Gastrocnemius medialis (tissue), 4 donors: ENCODE data around the gene KIF20B. TPM values are rescaled to one million over a fixed set of nuclear protein-coding genes. Genes with fewer than 3 reads are reported as not detected.

Experiments
- ATAC-seq, 2 donors: fragments of 150-250 bp; one replicate each; pipeline ENCODE4 v1.9.1; 2016
- DNase-seq, 2 donors: peaks; one replicate each; pipeline ENCODE4 v3.0.0-alpha.2; 2019
- H3K27ac ChIP-seq, 4 donors: fragments of 200-600 bp; sonication (generic); 1 replicate in 1 of 4; 2 replicates in 3 of 4; pipeline ENCODE4 v1.5.1; 2016 to 2018; ENCODE audit warnings: mild to moderate bottlenecking in 2 of 4, moderate library complexity in 1 of 4
- H3K27me3 ChIP-seq, 3 donors: fragments of 200-600 bp; sonication (generic) in 2 of 3; 1 replicate in 1 of 3; 2 replicates in 2 of 3; pipeline versions ENCODE4 v1.5.1 to v1.6.0; 2016 to 2019; ENCODE audit warnings: mild to moderate bottlenecking in 1 of 3, moderate library complexity in 1 of 3
- H3K36me3 ChIP-seq, 2 donors: fragments of 200-600 bp; sonication (generic) in 1 of 2; one replicate each; pipeline ENCODE4 v1.5.1; 2017 to 2018
- H3K4me1 ChIP-seq, 2 donors: fragments of 200-600 bp; sonication (generic) in 1 of 2; one replicate each; pipeline ENCODE4 v1.5.1; 2016 to 2017; ENCODE audit warnings: mild to moderate bottlenecking in 2 of 2
- H3K4me3 ChIP-seq, 4 donors: fragments of 200-600 bp; sonication (generic) in 3 of 4; 1 replicate in 1 of 4; 2 replicates in 3 of 4; pipeline ENCODE4 v1.5.1; 2016 to 2019; ENCODE audit warnings: mild to moderate bottlenecking in 2 of 4
- H3K9me3 ChIP-seq, 3 donors: fragments of 200-600 bp; sonication (generic) in 2 of 3; 1 replicate in 1 of 3; 2 replicates in 2 of 3; pipeline ENCODE4 v1.5.1; 2016 to 2019
- CTCF ChIP-seq, 5 experiments: fragments of 450-650 bp in 3 of 5; fragments of 200-600 bp in 2 of 5; sonication (generic) in 2 of 5; IDR thresholded peaks in 4 of 5; conservative IDR thresholded peaks in 1 of 5; 1 replicate in 4 of 5; 2 replicates in 1 of 5; pipeline ENCODE4 v1.5.1; 2016 to 2019; ENCODE audit warnings: antibody characterized with exemption in 5 of 5, mild to moderate bottlenecking in 3 of 5, moderate library complexity in 3 of 5
- POLR2A ChIP-seq, 2 donors: fragments of 450-650 bp; IDR thresholded peaks; one replicate each; pipeline ENCODE4 v1.6.1; 2017; ENCODE audit warnings: antibody characterized with exemption in 2 of 2, mild to moderate bottlenecking in 2 of 2, moderate library complexity in 2 of 2
- in situ Hi-C, 4 donors: fragments of 200-750 bp; cut with MboI; loops; one replicate each; pipeline versions ENCODE4 v1.15.0 to v1.8.0; 2017; ENCODE audit warnings: low sequenced_read_pairs in 4 of 4
- intact Hi-C: fragments of 100-400 bp; cut with DNase I; formaldehyde crosslinking; loops from one replicate; pipeline ENCODE4 v1.15.1; 2023; ENCODE audit warnings: low total_unique reads
- total RNA-seq, 4 donors: library from RNA; depleted of rRNA; stranded (reverse); fragments of >200 nt; gene quantifications; one replicate each; pipeline versions ENCODE4 v1.1.0 to v1.2.3, GENCODE V29; 2016

Gene KIF20B
- total RNA-seq, 4 donors from 2014 or later = 0.65 to 1.0 (median 0.86) TPM

GRCh38 chr10:89738551-89739209 is 37.3 kb downstream of the KIF20B start:
- no peak overlapping the region for H3K27ac ChIP-seq
- no peak for ATAC-seq

GRCh38 chr10:89741126-89741762 is 39.9 kb downstream of the KIF20B start:
- Histone ChIP-seq H3K4me1 (no peaks in the 10 kb centered on the region), H3K9me3 (no peaks in the 10 kb centered on the region), H3K36me3 (no peaks in the 10 kb centered on the region), H3K27me3 (no peaks in the 10 kb centered on the region), H3K4me3 (no peak overlapping the region), H3K27ac (no peak overlapping the region)
- in situ Hi-C loops (no loop called here), intact Hi-C loops (no loop called here)
- TF ChIP-seq POLR2A (IDR thresholded peaks at IDR 0.05) (no peak), CTCF (IDR thresholded peaks at IDR 0.05 in 4 of 5, conservative IDR thresholded peaks at IDR 0.05 in 1 of 5) (no peak)
- ATAC-seq (no peak), DNase-seq (no peak)

More at GRCh38 chr10:89738551-89739209, 37.3 kb downstream of the KIF20B start:
- H3K4me1 ChIP-seq = no peaks in the 10 kb centered on the region
- intact Hi-C loops = no loop called here
- TF ChIP-seq POLR2A (IDR thresholded peaks at IDR 0.05) (no peak), CTCF (IDR thresholded peaks at IDR 0.05 in 4 of 5, conservative IDR thresholded peaks at IDR 0.05 in 1 of 5) (no peak)
- no peak overlapping the region for H3K4me3 ChIP-seq
- H3K27me3 ChIP-seq = no peaks in the 10 kb centered on the region
- no peaks in the 10 kb centered on the region for H3K36me3 ChIP-seq
- DNase-seq = no peak
- H3K9me3 ChIP-seq = no peaks in the 10 kb centered on the region
- in situ Hi-C loops = no loop called here

GRCh38 chr10:89744026-89744425 is 42.6 kb downstream of the KIF20B start:
- no peaks in the 10 kb centered on the region for H3K4me1 ChIP-seq
- H3K36me3 ChIP-seq = no peaks in the 10 kb centered on the region
- H3K4me3 ChIP-seq = no peak overlapping the region
- H3K9me3 ChIP-seq = no peaks in the 10 kb centered on the region
- no peak for DNase-seq
- H3K27ac ChIP-seq = no peak overlapping the region
- no peak for ATAC-seq
- no peaks in the 10 kb centered on the region for H3K27me3 ChIP-seq
- in situ Hi-C loops = no loop called here
- TF ChIP-seq CTCF (IDR thresholded peaks at IDR 0.05 in 4 of 5, conservative IDR thresholded peaks at IDR 0.05 in 1 of 5) (no peak), POLR2A (IDR thresholded peaks at IDR 0.05) (no peak)
- intact Hi-C loops = no loop called here

- Histone ChIP-seq H3K4me3 (no peak overlapping the region), H3K27ac (no peak overlapping the region), H3K27me3 (no peaks in the 10 kb centered on the region), H3K9me3 (no peaks in the 10 kb centered on the region), H3K36me3 (no peaks in the 10 kb centered on the region), H3K4me1 (no peaks in the 10 kb centered on the region)
- in situ Hi-C loops = no loop called here
- no peak for TF ChIP-seq POLR2A (IDR thresholded peaks at IDR 0.05)
- no peak for TF ChIP-seq CTCF (IDR thresholded peaks at IDR 0.05 in 4 of 5, conservative IDR thresholded peaks at IDR 0.05 in 1 of 5)
- intact Hi-C loops = no loop called here
- no peak for DNase-seq
- no peak for ATAC-seq
Measured at GRCh38 chr10:89745903-89746302, 44.5 kb downstream of the KIF20B start.
